NCI-H1694 treated with DMSO at 0.1 percent for 48 hours (cell line): Measurements from ENCODE around the gene TSSC4.

ENCODE experiments used
- DNase-seq: peaks from one replicate; lab custom pipeline; 2025; lab: John Stamatoyannopoulos, UW

Gene TSSC4

GRCh38 chr11:2386591-2386990 is 14.0 kb upstream of the TSSC4 start:
- DNase-seq: no peak

GRCh38 chr11:2387266-2387987 is 13.1 kb upstream of the TSSC4 start:
- DNase-seq: no peak

- DNase-seq: no peak
Observed at GRCh38 chr11:2388431-2389376, 11.8 kb upstream of the TSSC4 start.

- DNase-seq: no peak
Observed at GRCh38 chr11:2389377-2390026, 11.0 kb upstream of the TSSC4 start.

- DNase-seq: no peak
Observed at GRCh38 chr11:2390091-2390724, 10.3 kb upstream of the TSSC4 start.

GRCh38 chr11:2390725-2391151 is 9.8 kb upstream of the TSSC4 start:
- no peak for DNase-seq

GRCh38 chr11:2391181-2391975 is 9.2 kb upstream of the TSSC4 start:
- no peak for DNase-seq

- no peak for DNase-seq
Observed at GRCh38 chr11:2392241-2392959, 8.2 kb upstream of the TSSC4 start.

GRCh38 chr11:2393111-2393868 is 7.3 kb upstream of the TSSC4 start:
- DNase-seq: no peak

GRCh38 chr11:2393941-2394817 is 6.4 kb upstream of the TSSC4 start:
- DNase-seq: no peak

- DNase-seq: no peak
Observed at GRCh38 chr11:2394818-2395105, 5.8 kb upstream of the TSSC4 start.

GRCh38 chr11:2395211-2395730 is 5.3 kb upstream of the TSSC4 start:
- no peak for DNase-seq

- no peak for DNase-seq
Observed at GRCh38 chr11:2395856-2396255, 4.7 kb upstream of the TSSC4 start.

- no peak for DNase-seq
Observed at GRCh38 chr11:2396471-2396870, 4.1 kb upstream of the TSSC4 start.

GRCh38 chr11:2397005-2397404 is 3.5 kb upstream of the TSSC4 start:
- no peak for DNase-seq

- no peak for DNase-seq
Observed at GRCh38 chr11:2398664-2399355, 1.7 kb upstream of the TSSC4 start.

- no peak for DNase-seq
Observed at GRCh38 chr11:2399488-2400068, 972 bp upstream of the TSSC4 start.
